Urothelium cell line (cell line): ENCODE data around the gene PTH.

Experiments
- DNase-seq: peaks from one replicate; pipeline ENCODE4 v3.0.0; 2011; ENCODE audit warnings: low spot score, mixed read lengths
- FAIRE-seq: peaks from 2 replicates; lab custom pipeline; 2011; peaks lifted over from hg19 to GRCh38; lab: Jason Lieb, UNC

PTH gene

GRCh38 chr11:13450832-13451397 lies 44.9 kb downstream of the PTH start:
- DNase-seq (no peak), FAIRE-seq (no peak)

- FAIRE-seq: no peak
- DNase-seq: no peak
Measured at GRCh38 chr11:13449522-13449921, 46.3 kb downstream of the PTH start.

- DNase-seq (no peak), FAIRE-seq (no peak)
Measured at GRCh38 chr11:13448876-13449275, 46.9 kb downstream of the PTH start.

GRCh38 chr11:13446444-13446843 lies 49.4 kb downstream of the PTH start:
- no peak for FAIRE-seq
- DNase-seq: no peak

- FAIRE-seq (no peak), DNase-seq (no peak)
Measured at GRCh38 chr11:13445588-13445987, 50.2 kb downstream of the PTH start.
